ENCODE measurements around the gene CACNA2D2.

DNA sequence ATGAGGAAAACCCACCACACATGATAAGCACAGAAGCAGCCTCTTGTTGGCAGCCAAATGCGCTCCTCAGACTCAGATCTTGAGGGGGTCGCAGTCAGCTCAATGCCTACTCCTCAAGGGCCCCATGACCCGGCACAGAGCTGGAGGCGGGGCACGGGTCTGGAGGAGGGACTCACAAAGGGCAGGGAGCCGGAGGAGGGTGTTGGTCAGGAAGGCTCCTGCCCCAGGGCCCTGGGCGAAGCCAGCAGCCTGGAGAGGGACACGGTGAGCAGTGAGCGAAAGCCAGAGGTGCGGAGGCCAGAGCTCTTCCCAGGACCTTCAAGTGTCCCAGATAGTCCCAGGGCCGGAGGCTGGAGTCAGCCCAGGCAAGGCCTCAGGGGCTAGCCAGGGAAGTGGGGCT lies 9.8 kb downstream of the CACNA2D2 start:
- TF ChIP-seq, protein P1, sequence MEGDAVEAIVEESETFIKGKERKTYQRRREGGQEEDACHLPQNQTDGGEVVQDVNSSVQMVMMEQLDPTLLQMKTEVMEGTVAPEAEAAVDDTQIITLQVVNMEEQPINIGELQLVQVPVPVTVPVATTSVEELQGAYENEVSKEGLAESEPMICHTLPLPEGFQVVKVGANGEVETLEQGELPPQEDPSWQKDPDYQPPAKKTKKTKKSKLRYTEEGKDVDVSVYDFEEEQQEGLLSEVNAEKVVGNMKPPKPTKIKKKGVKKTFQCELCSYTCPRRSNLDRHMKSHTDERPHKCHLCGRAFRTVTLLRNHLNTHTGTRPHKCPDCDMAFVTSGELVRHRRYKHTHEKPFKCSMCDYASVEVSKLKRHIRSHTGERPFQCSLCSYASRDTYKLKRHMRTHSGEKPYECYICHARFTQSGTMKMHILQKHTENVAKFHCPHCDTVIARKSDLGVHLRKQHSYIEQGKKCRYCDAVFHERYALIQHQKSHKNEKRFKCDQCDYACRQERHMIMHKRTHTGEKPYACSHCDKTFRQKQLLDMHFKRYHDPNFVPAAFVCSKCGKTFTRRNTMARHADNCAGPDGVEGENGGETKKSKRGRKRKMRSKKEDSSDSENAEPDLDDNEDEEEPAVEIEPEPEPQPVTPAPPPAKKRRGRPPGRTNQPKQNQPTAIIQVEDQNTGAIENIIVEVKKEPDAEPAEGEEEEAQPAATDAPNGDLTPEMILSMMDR (IDR thresholded peaks at IDR 0.05; ENCODE audit: borderline replicate concordance, extremely low read depth, low read length, poor library complexity, severe bottlenecking) = no peak
- no peak for TF ChIP-seq EZH2 (IDR thresholded peaks at IDR 0.05; ENCODE audit: borderline replicate concordance, low read depth, low read length, severe bottlenecking)

All from DND-41 (cell line).